A549 (cell line): ENCODE results near the gene ZNF862. TPM values are rescaled to one million over a fixed set of nuclear protein-coding genes. Genes with fewer than 3 reads are reported as not detected.

Experiments used
- ATAC-seq, 2 experiments: fragments of 200-7000 bp in 1 of 2; fragments of >200 bp in 1 of 2; cut with Nextera tagmentation in 1 of 2; cut with Tn5 transposase in 1 of 2; 3 replicates each; pipeline versions ENCODE4 v1.8.0 to v1.9.1; 2018 to 2020; ENCODE audit warnings: mild to moderate bottlenecking in 1 of 2, moderate library complexity in 1 of 2
- CTCF ChIA-PET: fragments of 300-600 bp; sonication (Branson Sonifier 250); formaldehyde crosslinking; extraction: SDS; loops from one replicate; lab custom pipeline; 2021; ENCODE audit warnings: antibody characterized with exemption, inconsistent platforms; lab: Yijun Ruan, JAX
- POLR2A ChIA-PET: fragments of 350-600 bp; formaldehyde crosslinking; extraction: SDS; loops from one replicate; lab custom pipeline; 2021; ENCODE audit warnings: antibody characterized with exemption, inconsistent platforms; lab: Yijun Ruan, JAX
- DNase-seq, 2 experiments: peaks; one replicate each; pipeline versions ENCODE4 v3.0.0 to v3.0.0-alpha.2; 2011 to 2016; ENCODE audit warnings: low read depth in 1 of 2, low spot score in 1 of 2
- FAIRE-seq: peaks from 2 replicates; lab custom pipeline; 2011; peaks lifted over from hg19 to GRCh38; lab: Jason Lieb, UNC
- H3K27ac ChIP-seq, 2 experiments: fragments of >200 bp; sonication (Bioruptor Twin); formaldehyde crosslinking; 3 replicates each; pipeline ENCODE4 v1.5.1; 2016 to 2017
- H3K4me1 ChIP-seq: fragments of >200 bp; sonication (Bioruptor Twin); formaldehyde crosslinking; 3 replicates; pipeline ENCODE4 v1.6.1; 2016
- H3K4me2 ChIP-seq: fragments of >200 bp; sonication (Bioruptor Twin); formaldehyde crosslinking; 3 replicates; pipeline ENCODE4 v1.6.1; 2016
- H3K4me3 ChIP-seq: fragments of >200 bp; sonication (Bioruptor Twin); formaldehyde crosslinking; 3 replicates; pipeline ENCODE4 v1.5.1; 2016
- H3K9me3 ChIP-seq: fragments of >200 bp; sonication (Bioruptor Twin); formaldehyde crosslinking; 3 replicates; pipeline ENCODE4 v1.6.1; 2016
- BHLHE40 ChIP-seq: IDR thresholded peaks from 2 replicates; pipeline ENCODE4 v1.6.1; 2012; ENCODE audit warnings: low read depth, low read length, inconsistent platforms
- CHD2 ChIP-seq: fragments of 150-350 bp; IDR thresholded peaks from 2 replicates; pipeline ENCODE4 v1.6.1; 2014; ENCODE audit warnings: low read length; ENCODE audit not compliant: partially characterized antibody
- CHD4 ChIP-seq: fragments of 200-600 bp; sonication (generic); IDR thresholded peaks from 2 replicates; pipeline ENCODE4 v1.6.1; 2016; ENCODE audit warnings: antibody characterized with exemption, mild to moderate bottlenecking, borderline replicate concordance
- EP300 ChIP-seq, 2 experiments: fragments of >200 bp; sonication (Bioruptor Twin); formaldehyde crosslinking; IDR thresholded peaks; 2 replicates in 1 of 2; 3 replicates in 1 of 2; pipeline ENCODE4 v1.6.1; 2016 to 2017
- ESRRA ChIP-seq: fragments of 150-350 bp; IDR thresholded peaks from 2 replicates; pipeline ENCODE4 v1.6.1; 2014; ENCODE audit warnings: mild to moderate bottlenecking, low read length, borderline replicate concordance
- FOSB ChIP-seq: fragments of 250-450 bp; sonication (Bioruptor Pico); IDR thresholded peaks from 2 replicates; pipeline ENCODE4 v1.5.0; 2020; ENCODE audit warnings: mild to moderate bottlenecking, moderate library complexity
- FOSL2 ChIP-seq, 2 experiments: fragments of 450-650 bp in 1 of 2; fragments of >200 bp in 1 of 2; sonication (Bioruptor Twin) in 1 of 2; formaldehyde crosslinking; IDR thresholded peaks; 2 replicates each; pipeline versions ENCODE4 v1.5.0 to v1.6.1; 2016 to 2020; ENCODE audit warnings: mild to moderate bottlenecking in 1 of 2, moderate library complexity in 1 of 2
- FOXS1 ChIP-seq: fragments of 250-450 bp; sonication (Bioruptor Pico); IDR thresholded peaks from 2 replicates; pipeline ENCODE4 v1.5.0; 2020; ENCODE audit warnings: mild to moderate bottlenecking, moderate library complexity
- GATA3 ChIP-seq: IDR thresholded peaks from 2 replicates; pipeline ENCODE4 v1.6.1; 2012; ENCODE audit warnings: borderline replicate concordance
- HDAC2 ChIP-seq: fragments of 200-600 bp; sonication (generic); IDR thresholded peaks from 2 replicates; pipeline ENCODE4 v1.6.1; 2016
- HEYL ChIP-seq: fragments of 250-450 bp; sonication (Bioruptor Pico); IDR thresholded peaks from 2 replicates; pipeline ENCODE4 v1.8.0; 2021; ENCODE audit warnings: mild to moderate bottlenecking, moderate library complexity
- KDM5A ChIP-seq: fragments of 200-600 bp; sonication (generic); IDR thresholded peaks from 2 replicates; pipeline ENCODE4 v1.6.1; 2016; ENCODE audit warnings: antibody characterized with exemption, mild to moderate bottlenecking
- MAZ ChIP-seq: fragments of 150-350 bp; IDR thresholded peaks from 2 replicates; pipeline ENCODE4 v1.6.1; 2014; ENCODE audit warnings: antibody characterized with exemption, low read depth, low read length, borderline replicate concordance
- MYC ChIP-seq: IDR thresholded peaks from 2 replicates; pipeline ENCODE4 v1.6.1; 2012; ENCODE audit warnings: mild to moderate bottlenecking, inconsistent platforms, low read length, improper control_type of control experiment, borderline replicate concordance
- NPAS2 ChIP-seq: fragments of 250-450 bp; sonication (Bioruptor Pico); IDR thresholded peaks from 2 replicates; pipeline ENCODE4 v1.8.0; 2022; ENCODE audit warnings: mild to moderate bottlenecking, moderate library complexity, borderline replicate concordance
- NR3C1 ChIP-seq: fragments of >200 bp; sonication (Bioruptor Twin); formaldehyde crosslinking; IDR thresholded peaks from 3 replicates; pipeline ENCODE4 v1.6.1; 2017
- RNF2 ChIP-seq: fragments of 200-600 bp; sonication (generic); IDR thresholded peaks from 2 replicates; pipeline ENCODE4 v1.6.1; 2016; ENCODE audit warnings: low read depth, mild to moderate bottlenecking, antibody characterized with exemption, moderate library complexity, borderline replicate concordance
- SMC3 ChIP-seq: fragments of >200 bp; sonication (Bioruptor Twin); formaldehyde crosslinking; IDR thresholded peaks from 3 replicates; pipeline ENCODE4 v1.6.1; 2018; ENCODE audit warnings: inconsistent platforms
- SREBF2 ChIP-seq: fragments of 450-650 bp; IDR thresholded peaks from 2 replicates; pipeline ENCODE4 v1.6.1; 2014; ENCODE audit warnings: mild to moderate bottlenecking, moderate library complexity
- TFCP2L1 ChIP-seq: fragments of 250-450 bp; sonication (Bioruptor Pico); IDR thresholded peaks from 2 replicates; pipeline ENCODE4 v1.5.0; 2021; ENCODE audit warnings: mild to moderate bottlenecking
- TP53 ChIP-seq: fragments of 250-450 bp; sonication (Bioruptor Pico); IDR thresholded peaks from 2 replicates; pipeline ENCODE4 v1.5.0; 2021; ENCODE audit warnings: mild to moderate bottlenecking, moderate library complexity
- ZFP36 ChIP-seq: fragments of 450-650 bp; IDR thresholded peaks from 2 replicates; pipeline ENCODE4 v1.6.1; 2014; ENCODE audit warnings: borderline replicate concordance; ENCODE audit not compliant: partially characterized antibody
- ZSCAN20 ChIP-seq: fragments of 250-450 bp; sonication (Bioruptor Pico); IDR thresholded peaks from 2 replicates; pipeline ENCODE4 v1.8.0; 2022; ENCODE audit warnings: mild to moderate bottlenecking, moderate library complexity
- WGBS: methylation state at CpG from one replicate; pipeline ENCODE4 v1.1.6; 2017; ENCODE audit errors: missing lambda C conversion rate; 5-methylcytosine and 5-hydroxymethylcytosine counted together
- polyA plus RNA-seq, 4 experiments: library from polyadenylated mRNA; depleted of rRNA in 3 of 4; stranded (reverse); fragments of >200 nt; fragmentation: RNase III in 1 of 4; extraction: RNeasy Plus Mini Kit Qiagen cat#74134 plus additional on column Dnase treatment in 1 of 4; gene quantifications; 2 replicates in 3 of 4; 3 replicates in 1 of 4; pipeline ENCODE4 v1.2.3, GENCODE V29; 2011 to 2017
- TF ChIP-seq, protein P1 (sequence below): fragments of >200 bp; sonication (Bioruptor Twin); formaldehyde crosslinking; IDR thresholded peaks from 3 replicates; pipeline ENCODE4 v1.5.1; 2016
- TF ChIP-seq, protein P2 (sequence below): IDR thresholded peaks from 2 replicates; pipeline ENCODE4 v1.6.1; 2012
- TF ChIP-seq, protein P3 (sequence below): fragments of >200 bp; sonication (Bioruptor Twin); formaldehyde crosslinking; IDR thresholded peaks from 3 replicates; pipeline ENCODE4 v1.6.1; 2016
- TF ChIP-seq, protein P4 (sequence below): IDR thresholded peaks from 2 replicates; pipeline ENCODE4 v1.6.1; 2012

The ZNF862 gene
- polyA plus RNA-seq, 2 of the 4 experiments (the other 2 are of a cell fraction): 3.9 to 8.0 TPM

DNA sequence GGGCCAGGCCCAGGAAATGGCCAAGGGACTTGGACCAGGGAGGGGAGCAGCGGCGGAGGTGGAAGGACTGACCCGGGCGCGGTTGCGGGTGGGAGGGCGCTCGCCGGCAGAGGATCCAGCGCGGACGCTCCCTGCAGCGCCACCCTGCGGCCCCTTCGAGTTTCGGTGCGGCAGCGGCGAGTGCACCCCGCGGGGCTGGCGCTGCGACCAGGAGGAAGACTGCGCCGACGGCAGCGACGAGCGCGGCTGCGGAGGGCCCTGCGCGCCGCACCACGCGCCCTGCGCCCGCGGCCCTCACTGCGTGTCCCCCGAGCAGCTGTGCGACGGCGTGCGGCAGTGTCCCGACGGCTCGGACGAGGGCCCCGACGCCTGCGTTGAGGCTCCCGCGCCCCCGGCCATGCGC is 48.0 kb upstream of the ZNF862 start:
- no peak for TF ChIP-seq SMC3
- TF ChIP-seq, protein P1, sequence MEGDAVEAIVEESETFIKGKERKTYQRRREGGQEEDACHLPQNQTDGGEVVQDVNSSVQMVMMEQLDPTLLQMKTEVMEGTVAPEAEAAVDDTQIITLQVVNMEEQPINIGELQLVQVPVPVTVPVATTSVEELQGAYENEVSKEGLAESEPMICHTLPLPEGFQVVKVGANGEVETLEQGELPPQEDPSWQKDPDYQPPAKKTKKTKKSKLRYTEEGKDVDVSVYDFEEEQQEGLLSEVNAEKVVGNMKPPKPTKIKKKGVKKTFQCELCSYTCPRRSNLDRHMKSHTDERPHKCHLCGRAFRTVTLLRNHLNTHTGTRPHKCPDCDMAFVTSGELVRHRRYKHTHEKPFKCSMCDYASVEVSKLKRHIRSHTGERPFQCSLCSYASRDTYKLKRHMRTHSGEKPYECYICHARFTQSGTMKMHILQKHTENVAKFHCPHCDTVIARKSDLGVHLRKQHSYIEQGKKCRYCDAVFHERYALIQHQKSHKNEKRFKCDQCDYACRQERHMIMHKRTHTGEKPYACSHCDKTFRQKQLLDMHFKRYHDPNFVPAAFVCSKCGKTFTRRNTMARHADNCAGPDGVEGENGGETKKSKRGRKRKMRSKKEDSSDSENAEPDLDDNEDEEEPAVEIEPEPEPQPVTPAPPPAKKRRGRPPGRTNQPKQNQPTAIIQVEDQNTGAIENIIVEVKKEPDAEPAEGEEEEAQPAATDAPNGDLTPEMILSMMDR: peak; percentile 45; the same call in 2 of the 3 replicates
- no peak overlapping the region for H3K27ac ChIP-seq
- ATAC-seq (peak in 1 of 2 experiments; percentile 57; a peak in 3 of 6 replicates), DNase-seq (peak in 1 of 2 experiments; percentile 23), FAIRE-seq (no peak)
- ChIA-PET CTCF (interaction anchor here (0.8 to 1.8 kb wide), 5 partner anchors 9 to 21 kb away, joined by 3 to 9 read pairs (median 5); no protein-coding TSS in a partner anchor), POLR2A (no interaction called here)
- peak overlapping the region; percentile 40; the same call in 1 of the 3 replicates for H3K4me2 ChIP-seq
- no peak overlapping the region for H3K4me3 ChIP-seq
- peaks cover 8% of the 10 kb centered on the region; the same call in 1 of the 3 replicates for H3K4me1 ChIP-seq
- WGBS: 63% methylated on average over 49 of the region's 56 CpGs
- no peaks in the 10 kb centered on the region for H3K9me3 ChIP-seq

DNA sequence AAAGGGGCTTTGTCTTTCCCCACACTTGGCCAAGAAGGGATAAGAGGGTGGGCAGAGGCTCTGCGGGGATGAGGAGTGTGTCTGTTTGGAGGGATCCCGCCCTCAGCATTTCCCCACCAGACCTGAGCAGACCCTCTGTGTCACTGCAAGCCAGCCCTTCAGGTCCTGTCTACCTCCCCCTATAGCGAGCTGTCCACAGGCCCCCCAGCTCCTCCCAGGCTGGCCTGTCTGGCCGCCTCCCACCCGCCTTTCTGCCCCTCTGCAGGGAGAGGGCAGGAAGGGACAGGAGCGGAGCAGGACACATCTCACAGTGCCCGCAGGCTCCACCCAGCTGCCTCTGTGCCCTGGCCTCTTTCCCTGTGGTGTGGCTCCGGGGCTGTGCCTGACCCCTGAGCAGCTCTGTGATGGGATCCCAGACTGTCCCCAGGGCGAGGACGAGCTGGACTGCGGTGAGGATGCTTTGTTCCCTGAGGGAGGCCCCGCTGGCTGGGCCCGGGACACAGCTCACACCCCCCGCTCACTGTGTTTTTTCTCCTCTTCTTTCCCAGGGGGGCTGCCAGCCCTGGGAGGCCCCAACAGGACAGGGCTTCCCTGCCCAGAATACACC is 47.3 kb upstream of the ZNF862 start:
- DNase-seq (no peak), FAIRE-seq (no peak), ATAC-seq (no peak)
- WGBS: 89% methylated on average over 11 of the region's 14 CpGs
- Histone ChIP-seq H3K4me1 (peaks cover 8% of the 10 kb centered on the region; the same call in 1 of the 3 replicates), H3K4me2 (no peak overlapping the region), H3K9me3 (no peaks in the 10 kb centered on the region), H3K27ac (no peak overlapping the region), H3K4me3 (no peak overlapping the region)
- CTCF ChIA-PET: interaction anchor here (0.7 to 2.7 kb wide), 6 partner anchors 9 to 21 kb away, joined by 3 to 12 read pairs (median 4); no protein-coding TSS in a partner anchor
- POLR2A ChIA-PET: no interaction called here
- TF ChIP-seq CHD2 (no peak), MYC (no peak), GATA3 (no peak), EP300 (IDR thresholded peaks at IDR 0.05) (no peak), ZSCAN20 (no peak), NR3C1 (no peak), MAZ (no peak), ESRRA (no peak), KDM5A (no peak), SREBF2 (no peak), FOSB (no peak), RNF2 (no peak), HEYL (CRISPR knock-in tag) (no peak), HDAC2 (no peak), FOSL2 (IDR thresholded peaks at IDR 0.05) (no peak), FOSL2 (CRISPR knock-in tag; IDR thresholded peaks at IDR 0.05) (no peak), ZFP36 (no peak)
- TF ChIP-seq, protein P2, sequence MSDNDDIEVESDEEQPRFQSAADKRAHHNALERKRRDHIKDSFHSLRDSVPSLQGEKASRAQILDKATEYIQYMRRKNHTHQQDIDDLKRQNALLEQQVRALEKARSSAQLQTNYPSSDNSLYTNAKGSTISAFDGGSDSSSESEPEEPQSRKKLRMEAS: no peak

DNA sequence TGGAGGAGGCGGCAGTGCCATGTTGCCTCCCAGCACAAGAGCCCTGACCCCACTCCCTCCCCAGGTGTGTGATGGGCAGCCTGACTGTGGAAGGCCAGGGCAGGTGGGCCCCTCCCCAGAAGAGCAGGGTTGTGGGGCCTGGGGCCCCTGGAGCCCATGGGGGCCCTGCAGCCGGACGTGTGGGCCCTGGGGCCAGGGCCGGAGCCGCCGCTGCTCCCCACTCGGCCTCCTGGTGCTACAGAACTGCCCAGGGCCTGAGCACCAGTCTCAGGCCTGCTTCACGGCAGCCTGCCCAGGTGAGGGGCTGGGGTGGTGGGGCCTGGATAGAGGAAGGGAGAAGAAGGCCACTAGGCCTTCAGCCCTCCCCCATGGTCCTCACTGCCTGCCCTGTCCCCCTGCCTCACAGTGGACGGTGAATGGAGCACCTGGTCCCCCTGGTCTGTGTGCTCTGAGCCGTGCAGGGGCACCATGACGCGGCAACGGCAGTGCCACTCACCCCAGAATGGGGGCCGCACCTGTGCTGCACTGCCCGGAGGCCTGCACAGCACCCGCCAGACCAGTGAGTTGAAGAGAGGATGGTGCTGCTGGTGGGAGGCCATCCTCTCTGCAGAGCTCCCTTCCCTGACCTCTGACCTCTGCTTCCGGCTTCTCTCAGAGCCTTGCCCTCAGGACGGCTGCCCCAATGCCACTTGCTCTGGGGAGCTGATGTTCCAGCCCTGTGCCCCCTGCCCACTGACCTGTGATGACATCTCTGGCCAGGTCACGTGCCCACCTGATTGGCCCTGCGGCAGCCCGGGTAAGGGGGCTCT is 46.6 kb upstream of the ZNF862 start:
- WGBS: 80% methylated on average over 2 of the region's 21 CpGs
- TF ChIP-seq GATA3 (no peak), FOSL2 (IDR thresholded peaks at IDR 0.05) (no peak), FOSL2 (CRISPR knock-in tag; IDR thresholded peaks at IDR 0.05) (no peak), BHLHE40 (no peak), NPAS2 (CRISPR knock-in tag) (no peak), MYC (no peak), HEYL (CRISPR knock-in tag) (no peak), CHD4 (no peak), ZSCAN20 (no peak), FOXS1 (no peak), TP53 (no peak), RNF2 (no peak), TFCP2L1 (CRISPR knock-in tag) (no peak)
- TF ChIP-seq, protein P3, sequence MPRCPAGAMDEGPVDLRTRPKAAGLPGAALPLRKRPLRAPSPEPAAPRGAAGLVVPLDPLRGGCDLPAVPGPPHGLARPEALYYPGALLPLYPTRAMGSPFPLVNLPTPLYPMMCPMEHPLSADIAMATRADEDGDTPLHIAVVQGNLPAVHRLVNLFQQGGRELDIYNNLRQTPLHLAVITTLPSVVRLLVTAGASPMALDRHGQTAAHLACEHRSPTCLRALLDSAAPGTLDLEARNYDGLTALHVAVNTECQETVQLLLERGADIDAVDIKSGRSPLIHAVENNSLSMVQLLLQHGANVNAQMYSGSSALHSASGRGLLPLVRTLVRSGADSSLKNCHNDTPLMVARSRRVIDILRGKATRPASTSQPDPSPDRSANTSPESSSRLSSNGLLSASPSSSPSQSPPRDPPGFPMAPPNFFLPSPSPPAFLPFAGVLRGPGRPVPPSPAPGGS: no peak
- TF ChIP-seq, protein P4, sequence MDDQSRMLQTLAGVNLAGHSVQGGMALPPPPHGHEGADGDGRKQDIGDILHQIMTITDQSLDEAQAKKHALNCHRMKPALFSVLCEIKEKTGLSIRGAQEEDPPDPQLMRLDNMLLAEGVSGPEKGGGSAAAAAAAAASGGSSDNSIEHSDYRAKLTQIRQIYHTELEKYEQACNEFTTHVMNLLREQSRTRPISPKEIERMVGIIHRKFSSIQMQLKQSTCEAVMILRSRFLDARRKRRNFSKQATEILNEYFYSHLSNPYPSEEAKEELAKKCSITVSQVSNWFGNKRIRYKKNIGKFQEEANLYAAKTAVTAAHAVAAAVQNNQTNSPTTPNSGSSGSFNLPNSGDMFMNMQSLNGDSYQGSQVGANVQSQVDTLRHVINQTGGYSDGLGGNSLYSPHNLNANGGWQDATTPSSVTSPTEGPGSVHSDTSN: no peak
- ChIA-PET POLR2A (no interaction called here), CTCF (interaction anchor here (0.9 to 2.7 kb wide), 3 partner anchors 8 to 26 kb away, joined by 3 to 12 read pairs (median 9); no protein-coding TSS in a partner anchor)
- no peaks in the 10 kb centered on the region for H3K9me3 ChIP-seq
- peaks cover 8% of the 10 kb centered on the region; the same call in 1 of the 3 replicates for H3K4me1 ChIP-seq
- no peak overlapping the region for H3K4me3 ChIP-seq
- FAIRE-seq (no peak), DNase-seq (no peak), ATAC-seq (no peak)
- H3K27ac ChIP-seq: no peak overlapping the region
- no peak overlapping the region for H3K4me2 ChIP-seq
